Measurements from ENCODE around the gene PSORS1C1.

Gene PSORS1C1

GRCh38 chr6:31112478-31112877 is 2.1 kb upstream of the PSORS1C1 start, which contains the start of gene C6orf15:
Gene C6orf15 (minus strand): TSS chr6:31112575. CDS start chr6:31112555, 20 bp downstream.
- no peak within 1 kb of the TSS for H3K4me3 Mint-ChIP-seq
- H3K36me3 Mint-ChIP-seq: no peaks in the 10 kb centered on the region
- ATAC-seq (replicated peaks): no peak
- H3K27me3 Mint-ChIP-seq: peaks cover 33 to 41% of the 10 kb centered on the region in 2 donors
- H3K9me3 Mint-ChIP-seq: no peaks in the 10 kb centered on the region
- H3K27ac Mint-ChIP-seq: no peak within 1 kb of the TSS
- H3K4me1 Mint-ChIP-seq: peaks cover 7 to 17% of the 10 kb centered on the region in 2 donors
- no peak for DNase-seq

GRCh38 chr6:31113861-31114540 is 599 bp upstream of the PSORS1C1 start:
- H3K27ac Mint-ChIP-seq: no peak overlapping the region

GRCh38 chr6:31114970-31115849 is 610 bp downstream of the PSORS1C1 start:
- H3K4me3 Mint-ChIP-seq: no peak overlapping the region
- DNase-seq (no peak), ATAC-seq (replicated peaks) (peak; percentile 54 to 72)
- H3K27me3 Mint-ChIP-seq: peaks cover 28 to 35% of the 10 kb centered on the region in 2 donors
- H3K36me3 Mint-ChIP-seq: no peaks in the 10 kb centered on the region
- no peaks in the 10 kb centered on the region for H3K9me3 Mint-ChIP-seq
- peak overlapping the region; percentile 1 for H3K27ac Mint-ChIP-seq
- H3K4me1 Mint-ChIP-seq: peaks cover 7 to 17% of the 10 kb centered on the region in 2 donors

More at GRCh38 chr6:31113861-31114540, 599 bp upstream of the PSORS1C1 start:
- no peaks in the 10 kb centered on the region for H3K9me3 Mint-ChIP-seq
- H3K36me3 Mint-ChIP-seq: no peaks in the 10 kb centered on the region
- ATAC-seq (replicated peaks): no peak
- H3K27me3 Mint-ChIP-seq: peaks cover 37 to 41% of the 10 kb centered on the region in 2 donors
- peaks cover 7 to 17% of the 10 kb centered on the region in 2 donors for H3K4me1 Mint-ChIP-seq
- no peak overlapping the region for H3K4me3 Mint-ChIP-seq
- no peak for DNase-seq

- no peak overlapping the region for H3K4me3 Mint-ChIP-seq
- no peaks in the 10 kb centered on the region for H3K36me3 Mint-ChIP-seq
- H3K27ac Mint-ChIP-seq: peak overlapping the region; percentile 7
- no peaks in the 10 kb centered on the region for H3K9me3 Mint-ChIP-seq
- H3K4me1 Mint-ChIP-seq: peaks cover 7 to 17% of the 10 kb centered on the region in 2 donors
- DNase-seq (no peak), ATAC-seq (replicated peaks) (no peak)
- H3K27me3 Mint-ChIP-seq: peaks cover 27 to 28% of the 10 kb centered on the region in 2 donors
Observed at GRCh38 chr6:31115941-31116560, 1.5 kb downstream of the PSORS1C1 start.

- DNase-seq (no peak), ATAC-seq (replicated peaks) (no peak)
- Mint-ChIP-seq H3K27me3 (peaks cover 30 to 34% of the 10 kb centered on the region in 2 donors), H3K4me1 (peaks cover 7 to 17% of the 10 kb centered on the region in 2 donors), H3K4me3 (no peak overlapping the region), H3K9me3 (no peaks in the 10 kb centered on the region), H3K36me3 (no peaks in the 10 kb centered on the region), H3K27ac (no peak overlapping the region)
Observed at GRCh38 chr6:31116661-31117385, 2.2 kb downstream of the PSORS1C1 start.

- Mint-ChIP-seq H3K27ac (no peak overlapping the region), H3K4me1 (peaks cover 11 to 17% of the 10 kb centered on the region in 2 donors), H3K4me3 (no peak overlapping the region), H3K27me3 (peaks cover 29 to 36% of the 10 kb centered on the region in 2 donors), H3K9me3 (no peaks in the 10 kb centered on the region), H3K36me3 (no peaks in the 10 kb centered on the region)
- DNase-seq: no peak
- no peak for ATAC-seq (replicated peaks)
Observed at GRCh38 chr6:31118178-31118577, 3.6 kb downstream of the PSORS1C1 start.

GRCh38 chr6:31120151-31120915 is 5.7 kb downstream of the PSORS1C1 start, which contains the start of gene CDSN:
Gene CDSN (minus strand): TSS chr6:31120446. CDS start chr6:31120419, 27 bp downstream.
- no peak within 1 kb of the TSS for H3K4me3 Mint-ChIP-seq
- H3K9me3 Mint-ChIP-seq: no peaks in the 10 kb centered on the region
- peaks cover 10 to 12% of the 10 kb centered on the region in 2 donors for H3K4me1 Mint-ChIP-seq
- H3K36me3 Mint-ChIP-seq: no peaks in the 10 kb centered on the region
- peaks cover 22 to 39% of the 10 kb centered on the region in 2 donors for H3K27me3 Mint-ChIP-seq
- H3K27ac Mint-ChIP-seq: no peak within 1 kb of the TSS
- no peak for DNase-seq
- no peak for ATAC-seq (replicated peaks)

- Mint-ChIP-seq H3K27me3 (peaks cover 16 to 30% of the 10 kb centered on the region in 2 donors), H3K9me3 (no peaks in the 10 kb centered on the region), H3K36me3 (no peaks in the 10 kb centered on the region), H3K4me3 (no peak overlapping the region), H3K4me1 (peaks cover 6 to 8% of the 10 kb centered on the region in 2 donors), H3K27ac (no peak overlapping the region)
- ATAC-seq (replicated peaks): no peak
- no peak for DNase-seq
Observed at GRCh38 chr6:31121131-31121790, 6.7 kb downstream of the PSORS1C1 start.

- Mint-ChIP-seq H3K4me1 (peaks cover 9 to 12% of the 10 kb centered on the region in 2 donors), H3K27me3 (peaks cover 22% of the 10 kb centered on the region in 2 donors), H3K36me3 (no peaks in the 10 kb centered on the region), H3K27ac (no peak overlapping the region), H3K9me3 (no peaks in the 10 kb centered on the region), H3K4me3 (no peak overlapping the region)
- DNase-seq (no peak), ATAC-seq (replicated peaks) (peak in 1 of 2 donors; percentile 65)
Observed at GRCh38 chr6:31122791-31123706, 8.4 kb downstream of the PSORS1C1 start.

- no peak overlapping the region for H3K27ac Mint-ChIP-seq
- ATAC-seq (replicated peaks) (no peak), DNase-seq (no peak)
- no peaks in the 10 kb centered on the region for H3K9me3 Mint-ChIP-seq
- no peak overlapping the region for H3K4me3 Mint-ChIP-seq
- H3K36me3 Mint-ChIP-seq: no peaks in the 10 kb centered on the region
- peaks cover 27 to 30% of the 10 kb centered on the region in 2 donors for H3K27me3 Mint-ChIP-seq
- H3K4me1 Mint-ChIP-seq: peaks cover 11 to 14% of the 10 kb centered on the region in 2 donors
Observed at GRCh38 chr6:31125162-31125561, 10.6 kb downstream of the PSORS1C1 start.

- peaks cover 28 to 32% of the 10 kb centered on the region in 2 donors for H3K27me3 Mint-ChIP-seq
- no peak overlapping the region for H3K4me3 Mint-ChIP-seq
- no peaks in the 10 kb centered on the region for H3K36me3 Mint-ChIP-seq
- no peaks in the 10 kb centered on the region for H3K9me3 Mint-ChIP-seq
- H3K4me1 Mint-ChIP-seq: peaks cover 11 to 14% of the 10 kb centered on the region in 2 donors
- no peak for ATAC-seq (replicated peaks)
- H3K27ac Mint-ChIP-seq: no peak overlapping the region
- no peak for DNase-seq
Observed at GRCh38 chr6:31125586-31126363, 11.2 kb downstream of the PSORS1C1 start.
